Uterus (tissue), 2 donors: ENCODE results near the gene TOM1L1.
A peak's percentile ranks its signal among the peaks of the same experiment; 100 is the strongest.

Source experiments
- POLR2A ChIP-seq, 2 donors: fragments of 450-650 bp; IDR thresholded peaks; one replicate each; pipeline ENCODE4 v1.6.1; 2016; ENCODE audit warnings: antibody characterized with exemption in 2 of 2, mild to moderate bottlenecking in 1 of 2, moderate library complexity in 1 of 2
- TF ChIP-seq, protein P1 (sequence below), 4 experiments: fragments of 200-600 bp in 2 of 4; fragments of 450-650 bp in 2 of 4; sonication (generic) in 2 of 4; IDR thresholded peaks; one replicate each; pipeline ENCODE4 v1.5.1; 2016 to 2019; ENCODE audit warnings: antibody characterized with exemption in 4 of 4, mild to moderate bottlenecking in 2 of 4, moderate library complexity in 1 of 4

DNA sequence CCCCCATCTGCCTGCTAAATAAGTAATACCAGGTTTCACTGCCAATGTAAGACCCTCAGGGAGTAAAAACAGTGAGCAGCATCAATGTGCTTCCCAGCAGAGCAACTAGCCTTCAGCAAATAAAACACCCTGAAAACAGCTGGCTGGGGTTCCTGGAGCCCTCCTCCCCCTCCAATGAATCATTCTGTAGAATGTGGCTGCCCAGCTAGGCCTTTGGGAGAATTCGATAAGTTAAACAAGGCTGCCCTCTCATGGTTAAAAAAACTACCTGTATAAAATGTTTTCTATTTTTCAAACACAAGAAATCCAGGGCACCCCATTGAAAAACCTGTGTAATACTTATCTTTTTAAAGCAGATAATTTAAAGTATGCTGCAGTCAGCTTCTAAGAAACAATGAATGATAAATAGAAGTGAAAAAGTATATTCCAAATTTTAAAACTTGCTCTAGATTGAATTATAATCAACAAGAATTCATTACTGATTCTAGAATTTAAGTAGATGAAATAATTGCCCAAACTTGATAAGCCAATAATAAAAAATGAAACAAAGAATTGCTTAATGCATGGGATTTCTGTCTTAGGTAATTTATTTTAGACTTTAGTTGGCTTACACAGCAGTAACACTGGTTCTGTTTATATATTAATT is 9.4 kb upstream of the TOM1L1 start:
- TF ChIP-seq, protein P1, sequence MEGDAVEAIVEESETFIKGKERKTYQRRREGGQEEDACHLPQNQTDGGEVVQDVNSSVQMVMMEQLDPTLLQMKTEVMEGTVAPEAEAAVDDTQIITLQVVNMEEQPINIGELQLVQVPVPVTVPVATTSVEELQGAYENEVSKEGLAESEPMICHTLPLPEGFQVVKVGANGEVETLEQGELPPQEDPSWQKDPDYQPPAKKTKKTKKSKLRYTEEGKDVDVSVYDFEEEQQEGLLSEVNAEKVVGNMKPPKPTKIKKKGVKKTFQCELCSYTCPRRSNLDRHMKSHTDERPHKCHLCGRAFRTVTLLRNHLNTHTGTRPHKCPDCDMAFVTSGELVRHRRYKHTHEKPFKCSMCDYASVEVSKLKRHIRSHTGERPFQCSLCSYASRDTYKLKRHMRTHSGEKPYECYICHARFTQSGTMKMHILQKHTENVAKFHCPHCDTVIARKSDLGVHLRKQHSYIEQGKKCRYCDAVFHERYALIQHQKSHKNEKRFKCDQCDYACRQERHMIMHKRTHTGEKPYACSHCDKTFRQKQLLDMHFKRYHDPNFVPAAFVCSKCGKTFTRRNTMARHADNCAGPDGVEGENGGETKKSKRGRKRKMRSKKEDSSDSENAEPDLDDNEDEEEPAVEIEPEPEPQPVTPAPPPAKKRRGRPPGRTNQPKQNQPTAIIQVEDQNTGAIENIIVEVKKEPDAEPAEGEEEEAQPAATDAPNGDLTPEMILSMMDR (IDR thresholded peaks at IDR 0.05) = peak in 1 of 4 experiments; percentile 4
- no peak for TF ChIP-seq POLR2A (IDR thresholded peaks at IDR 0.05)
